Skeletal muscle cell (primary cell): ENCODE data around the gene PXYLP1.

Experiments
- DNase-seq: peaks from one replicate; pipeline ENCODE4 v3.0.0-alpha.2; 2010; ENCODE audit warnings: low read depth
- H3K4me3 ChIP-seq: 2 replicates; pipeline ENCODE4 v1.5.1; 2011; ENCODE audit warnings: low read depth, mild to moderate bottlenecking, control low read depth, low read length, moderate library complexity

Gene PXYLP1

GRCh38 chr3:141334627-141335250, 103.1 kb downstream of the PXYLP1 start:
- no peak for DNase-seq
- no peak overlapping the region for H3K4me3 ChIP-seq

- DNase-seq, result peak; percentile 50
These were observed 104.0 kb downstream of the PXYLP1 start for GRCh38 chr3:141335531-141336061.

GRCh38 chr3:141336672-141337522, 105.3 kb downstream of the PXYLP1 start:
- DNase-seq, result peak; percentile 67
- no peak overlapping the region for H3K4me3 ChIP-seq

More at GRCh38 chr3:141335531-141336061, 104.0 kb downstream of the PXYLP1 start:
- no peak overlapping the region for H3K4me3 ChIP-seq

- DNase-seq, result no peak
- H3K4me3 ChIP-seq, result no peak overlapping the region
These were observed 105.9 kb downstream of the PXYLP1 start for GRCh38 chr3:141337523-141337854.

- H3K4me3 ChIP-seq, result no peak overlapping the region
- DNase-seq, result no peak
These were observed 106.4 kb downstream of the PXYLP1 start for GRCh38 chr3:141337991-141338390.

- H3K4me3 ChIP-seq, result no peak overlapping the region
- DNase-seq, result no peak
These were observed 107.3 kb downstream of the PXYLP1 start for GRCh38 chr3:141338881-141339280.

- no peak for DNase-seq
- no peak overlapping the region for H3K4me3 ChIP-seq
These were observed 109.9 kb downstream of the PXYLP1 start for GRCh38 chr3:141341536-141341935.

- no peak overlapping the region for H3K4me3 ChIP-seq
- DNase-seq, result no peak
These were observed 110.8 kb downstream of the PXYLP1 start for GRCh38 chr3:141342386-141342785.

- no peak for DNase-seq
- no peak overlapping the region for H3K4me3 ChIP-seq
These were observed 111.5 kb downstream of the PXYLP1 start for GRCh38 chr3:141343077-141343476.

- no peak overlapping the region for H3K4me3 ChIP-seq
- DNase-seq, result no peak
These were observed 112.2 kb downstream of the PXYLP1 start for GRCh38 chr3:141343865-141344271.
